HG03175 (cell line): ENCODE measurements around the gene FAM53B.

Experiments
- ATAC-seq: cut with Tn5 transposase; IDR thresholded peaks from one replicate; pipeline ENCODE4 v1.9.1; 2021; ENCODE audit warnings: mild to moderate bottlenecking, moderate library complexity; ENCODE audit not compliant: unreplicated experiment

The FAM53B gene

GRCh38 chr10:124681626-124682552 lies 62.3 kb downstream of the FAM53B start:
- ATAC-seq, result no peak

GRCh38 chr10:124681091-124681490 lies 63.1 kb downstream of the FAM53B start:
- no peak for ATAC-seq

DNA sequence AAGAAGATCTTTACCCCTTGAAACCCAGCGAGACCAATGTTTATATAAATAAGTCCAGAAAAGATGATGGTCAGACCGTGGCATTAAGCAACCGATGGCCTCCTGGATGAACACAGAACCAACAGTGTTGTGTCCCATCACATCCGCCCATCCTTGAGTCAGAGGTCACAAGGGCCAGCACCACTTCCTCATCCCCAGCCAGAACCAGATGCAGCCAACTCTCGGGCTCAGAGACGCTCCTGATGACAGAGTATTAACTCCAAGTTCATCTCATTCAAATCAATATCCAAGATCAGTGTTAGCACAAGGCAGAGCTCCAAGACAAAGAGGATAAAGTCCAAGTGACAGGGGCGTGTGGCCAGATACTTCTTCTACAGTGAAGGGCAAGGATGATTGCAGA lies 63.5 kb downstream of the FAM53B start:
- no peak for ATAC-seq

GRCh38 chr10:124679401-124679800 lies 64.8 kb downstream of the FAM53B start:
- ATAC-seq, result no peak

GRCh38 chr10:124678557-124679240 lies 65.5 kb downstream of the FAM53B start:
- no peak for ATAC-seq

DNA sequence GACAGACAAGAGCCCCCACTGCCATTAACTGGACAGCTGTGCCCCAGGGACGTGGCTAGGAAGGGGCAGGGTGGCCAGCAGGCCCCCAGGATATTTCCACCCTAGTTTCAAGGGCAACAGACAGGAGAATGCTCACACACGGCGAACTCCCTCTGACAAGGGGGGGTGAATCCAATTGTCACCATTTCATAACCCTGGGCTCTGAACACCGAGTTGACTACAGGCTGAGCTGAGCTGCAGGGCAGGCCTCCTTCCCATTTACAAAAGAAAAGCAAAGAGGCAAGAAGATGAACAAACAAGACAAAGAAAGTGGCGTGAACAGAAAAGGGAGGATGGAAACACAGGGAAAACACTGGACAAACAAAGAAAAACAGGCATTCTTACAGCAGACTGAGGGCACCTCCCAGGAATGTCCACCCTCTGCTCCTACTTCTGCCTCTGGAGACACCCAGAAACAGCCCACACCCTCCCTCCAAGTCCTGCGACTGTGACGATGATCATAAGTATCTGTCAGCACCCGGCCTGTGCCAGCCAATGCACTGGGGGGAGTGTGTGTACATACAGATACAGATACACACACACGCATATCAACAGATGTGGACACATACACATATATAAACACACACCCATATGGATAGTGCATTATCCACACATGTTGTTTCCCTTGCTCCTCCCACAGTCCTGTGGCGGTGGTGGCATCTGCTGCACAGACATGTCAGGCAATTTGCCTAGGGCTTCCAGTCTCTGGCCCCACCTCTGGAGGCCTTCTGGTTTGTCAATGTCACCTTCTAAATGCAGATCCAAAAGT lies 66.2 kb downstream of the FAM53B start:
- no peak for ATAC-seq

DNA sequence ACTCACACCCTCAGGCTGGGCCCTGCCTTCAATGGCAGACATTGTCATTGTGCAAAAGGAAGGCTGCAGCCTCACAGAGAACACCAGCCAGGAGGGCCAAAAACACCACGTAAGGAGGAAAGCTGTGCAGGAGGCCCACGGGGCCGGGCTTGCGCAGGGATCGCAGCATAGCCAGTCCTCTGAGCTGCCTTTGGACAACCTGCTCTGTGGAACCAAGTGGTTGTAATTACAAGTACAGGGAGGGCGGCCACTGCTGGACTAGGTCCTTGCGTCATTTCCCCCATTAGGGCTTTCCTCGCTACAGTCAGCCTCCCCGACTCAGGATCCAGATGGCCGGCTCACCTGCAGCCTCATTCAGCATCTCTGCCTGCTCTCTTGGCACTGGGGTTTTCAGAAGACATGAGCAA lies 66.9 kb downstream of the FAM53B start:
- ATAC-seq, result no peak

DNA sequence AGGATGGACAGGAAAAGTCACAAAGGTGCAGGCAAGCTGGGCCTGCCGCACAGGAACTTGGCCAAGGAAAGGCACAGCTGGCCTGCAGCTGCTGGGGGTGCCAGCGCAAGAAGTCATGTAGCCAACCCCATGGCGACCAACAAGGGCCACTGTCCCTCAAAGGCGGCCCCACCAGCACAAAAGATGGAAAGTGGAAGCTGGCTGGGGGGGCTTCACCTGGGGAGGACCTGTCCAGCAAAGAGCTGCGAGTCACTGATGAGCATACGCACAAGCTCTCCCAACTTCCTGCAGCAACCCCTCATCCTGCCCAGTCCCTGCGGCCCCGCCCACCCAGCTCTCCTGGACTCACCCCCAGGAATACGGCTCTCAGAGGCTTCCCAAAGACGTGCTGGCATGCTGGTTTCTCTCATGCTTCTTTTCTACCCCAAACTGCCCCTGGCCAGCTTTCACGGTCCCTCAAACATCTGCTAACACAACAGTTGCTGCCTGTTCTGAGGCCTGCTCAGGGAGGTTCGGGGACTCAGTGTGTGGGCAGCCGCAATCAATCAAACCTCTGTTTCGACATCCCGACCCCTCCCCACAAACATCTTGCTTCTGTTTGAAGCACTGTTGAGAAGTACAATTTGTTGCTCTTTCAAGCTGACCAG lies 67.6 kb downstream of the FAM53B start:
- no peak for ATAC-seq

DNA sequence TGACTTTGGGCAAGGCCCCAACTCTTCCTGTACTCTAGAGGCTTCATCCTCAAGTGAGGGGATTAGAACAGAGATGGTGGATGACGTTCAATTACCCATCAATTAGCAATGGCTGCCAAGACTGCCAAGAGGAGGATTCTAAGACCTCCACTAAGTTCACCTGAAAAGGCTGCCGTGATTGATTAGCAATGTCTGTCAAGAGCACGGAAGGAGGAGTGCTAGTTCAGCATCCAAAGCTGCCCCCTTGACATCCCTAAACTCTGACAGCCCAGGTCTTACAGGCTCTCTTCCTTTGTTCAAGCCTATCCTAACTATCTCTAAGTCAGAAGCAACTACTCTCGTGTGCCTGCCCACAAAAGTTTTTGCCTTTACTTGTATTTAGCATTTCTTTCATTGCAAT lies 68.4 kb downstream of the FAM53B start:
- no peak for ATAC-seq

- no peak for ATAC-seq
Measured at GRCh38 chr10:124675261-124675660, 68.9 kb downstream of the FAM53B start.

- no peak for ATAC-seq
Measured at GRCh38 chr10:124674768-124675222, 69.4 kb downstream of the FAM53B start.

GRCh38 chr10:124672181-124672638 lies 72.0 kb downstream of the FAM53B start:
- ATAC-seq, result no peak

DNA sequence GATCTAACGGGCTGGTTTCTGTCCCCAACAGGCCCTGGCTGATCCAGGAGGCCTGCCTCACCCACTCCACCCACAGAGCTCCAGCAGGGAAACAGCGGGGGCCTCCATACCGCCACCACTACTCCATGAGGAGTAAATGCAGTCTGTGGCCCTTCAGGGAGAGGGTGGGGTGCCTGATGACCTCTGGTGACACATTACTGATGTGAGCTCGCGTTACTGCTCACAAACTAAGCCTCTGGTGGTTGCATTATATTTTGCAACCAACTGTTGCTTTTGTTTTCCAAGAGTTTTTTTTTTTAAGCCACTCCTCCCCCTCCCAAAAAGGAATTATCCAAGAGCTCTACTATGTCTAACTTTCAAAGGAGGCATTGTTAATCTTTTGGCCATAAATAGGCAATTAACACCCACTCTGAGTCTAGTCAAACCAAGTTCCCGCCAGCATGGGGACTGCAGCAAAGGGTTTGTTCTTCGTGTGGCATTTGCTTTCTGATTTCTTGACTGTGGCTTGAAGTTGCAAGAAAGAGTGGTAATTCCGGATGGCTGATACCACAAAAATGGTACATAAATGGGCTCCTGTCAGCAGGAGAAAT lies 72.6 kb downstream of the FAM53B start:
- ATAC-seq, result no peak

- no peak for ATAC-seq
Measured at GRCh38 chr10:124670849-124671248, 73.3 kb downstream of the FAM53B start.

DNA sequence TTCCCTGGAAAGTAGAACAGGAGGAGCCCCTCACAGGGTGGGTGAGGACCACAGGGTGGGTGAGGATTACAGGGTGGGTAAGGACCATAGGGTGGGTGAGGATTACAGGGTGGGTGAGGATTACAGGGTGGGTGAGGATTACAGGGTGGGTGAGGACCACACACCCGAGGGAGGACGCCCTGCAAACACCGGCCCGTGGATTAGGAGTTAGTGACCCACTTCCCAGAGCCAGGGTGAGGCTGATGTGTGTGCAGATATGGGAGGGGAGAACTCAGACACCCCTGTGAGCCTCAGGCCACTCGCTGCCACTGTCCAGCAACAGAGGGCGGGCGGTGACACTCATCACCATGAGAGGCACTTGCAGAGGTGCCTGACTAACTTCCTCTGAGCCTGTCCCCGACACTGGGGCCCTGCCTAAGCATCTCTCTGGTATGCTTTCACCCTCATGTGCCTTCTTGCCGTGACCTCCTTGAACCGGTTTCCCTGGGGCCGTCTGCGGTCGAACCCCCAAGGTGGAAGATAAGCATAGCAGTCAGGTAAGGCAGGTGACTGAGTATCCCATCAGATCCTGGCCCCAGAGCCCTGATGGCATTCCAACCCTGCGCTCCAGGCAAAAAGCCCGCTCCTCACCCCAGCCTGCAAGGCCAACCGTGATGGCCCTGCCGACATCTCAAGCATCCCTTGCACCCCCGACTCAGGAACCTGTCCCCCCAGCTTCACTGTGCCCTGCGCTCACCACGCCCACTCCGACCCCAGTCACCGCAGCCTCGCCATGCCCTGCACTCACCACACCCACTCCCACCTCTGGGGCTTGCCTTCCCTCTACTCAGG lies 74.1 kb downstream of the FAM53B start:
- ATAC-seq, result no peak

DNA sequence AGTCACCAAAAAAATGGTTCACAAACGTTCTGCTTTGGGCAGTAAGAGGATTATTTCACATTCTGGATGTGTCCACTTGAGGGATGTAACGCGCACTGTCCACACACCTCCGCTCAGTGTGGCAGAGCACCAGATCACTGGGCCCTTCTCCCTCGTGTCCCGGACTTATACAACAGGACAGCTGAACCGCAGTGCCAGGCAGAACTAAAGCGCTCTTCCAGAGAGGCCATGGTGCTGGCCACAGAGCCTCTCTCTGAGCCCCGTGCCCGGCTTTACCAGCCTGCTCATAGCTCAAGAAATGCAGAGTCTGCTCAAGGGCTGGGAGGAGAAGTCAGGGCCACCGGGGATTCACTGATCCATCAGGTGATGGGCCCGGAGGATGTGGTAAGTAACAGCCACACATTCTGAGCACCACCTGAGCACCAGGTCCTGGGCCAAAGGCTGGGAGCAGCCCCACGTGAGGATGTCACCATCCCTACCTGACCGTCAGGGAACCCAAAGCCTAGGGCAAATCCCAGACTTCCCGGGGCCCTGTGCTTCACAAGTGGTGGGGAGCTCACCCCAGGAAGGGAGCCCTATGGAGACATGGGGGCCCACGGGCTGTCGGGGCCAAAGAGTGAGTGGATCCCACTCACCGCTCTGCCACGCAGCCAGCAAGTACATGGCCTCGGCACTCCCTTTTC lies 74.9 kb downstream of the FAM53B start:
- no peak for ATAC-seq

DNA sequence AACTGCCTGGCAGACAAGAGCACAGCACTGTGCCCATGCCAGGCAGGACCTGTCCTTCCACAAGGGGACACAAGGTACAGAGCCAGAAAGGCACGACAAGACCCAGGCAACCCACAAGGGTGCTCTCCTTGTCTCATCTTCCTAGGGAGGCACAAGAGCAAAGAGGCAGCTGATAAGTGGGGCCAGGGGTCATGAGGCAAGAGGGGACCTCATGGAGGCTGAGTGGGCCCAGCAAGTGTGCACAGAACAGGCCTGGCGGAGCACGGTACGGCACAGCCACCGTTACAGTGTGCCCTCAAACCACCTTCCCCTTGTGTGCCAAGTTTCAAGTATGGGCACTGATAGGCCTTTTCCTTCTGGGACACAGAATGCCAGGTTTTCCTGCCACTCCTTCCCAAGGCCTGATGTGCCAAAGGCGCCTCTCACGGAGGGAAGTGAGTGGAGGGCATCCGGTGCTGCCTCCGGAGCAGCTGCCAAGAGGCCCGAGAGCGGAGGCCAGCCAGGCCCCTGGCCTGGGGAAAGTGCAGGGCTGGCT lies 75.6 kb downstream of the FAM53B start:
- ATAC-seq, result no peak
